Inferior parietal cortex (tissue), 1 donor: Measurements from ENCODE around the gene PALLD.

ENCODE experiments used
- DNase-seq: peaks from one replicate; pipeline ENCODE4 v3.0.0-alpha.2; 2016; ENCODE audit errors: extremely low spot score

PALLD gene

DNA sequence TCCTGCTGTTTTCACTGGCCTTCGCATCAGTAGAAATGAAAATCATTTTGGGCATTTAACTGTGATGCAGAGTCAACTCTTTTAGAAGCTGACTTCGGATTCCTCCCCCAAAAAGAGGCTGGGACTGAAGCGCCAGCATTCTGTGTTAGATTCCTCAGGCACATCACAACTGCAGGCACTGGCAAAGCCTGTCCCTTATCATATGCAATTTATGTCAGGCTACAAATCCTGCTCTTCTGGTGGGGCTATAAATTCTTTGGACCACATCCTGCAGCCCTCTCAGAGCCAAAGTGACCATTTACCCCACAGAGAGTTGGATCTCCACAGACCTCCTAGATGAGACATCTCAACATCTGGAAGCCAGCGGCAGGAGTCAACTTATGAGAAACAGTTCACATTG, 374.8 kb downstream of the PALLD start:
- DNase-seq = no peak

DNA sequence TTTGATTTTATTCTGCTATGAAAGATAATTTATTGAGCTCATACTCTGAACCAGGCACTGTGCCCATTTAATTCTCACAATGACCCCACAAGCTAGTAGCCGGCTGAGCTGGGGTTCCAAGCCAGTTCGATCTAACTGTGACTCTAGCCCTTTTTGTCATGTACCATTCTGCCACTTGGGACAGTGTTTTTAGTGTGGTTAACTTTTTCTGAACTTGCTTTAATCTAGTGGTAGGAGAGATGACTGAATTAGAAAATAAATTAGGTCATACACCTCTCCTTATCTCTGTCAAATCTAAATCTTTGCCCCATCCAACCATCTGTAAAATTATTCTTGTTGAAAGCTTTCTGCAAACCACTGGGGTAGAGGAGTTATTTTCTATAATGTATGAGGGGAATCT, 377.2 kb downstream of the PALLD start:
- DNase-seq = no peak

DNA sequence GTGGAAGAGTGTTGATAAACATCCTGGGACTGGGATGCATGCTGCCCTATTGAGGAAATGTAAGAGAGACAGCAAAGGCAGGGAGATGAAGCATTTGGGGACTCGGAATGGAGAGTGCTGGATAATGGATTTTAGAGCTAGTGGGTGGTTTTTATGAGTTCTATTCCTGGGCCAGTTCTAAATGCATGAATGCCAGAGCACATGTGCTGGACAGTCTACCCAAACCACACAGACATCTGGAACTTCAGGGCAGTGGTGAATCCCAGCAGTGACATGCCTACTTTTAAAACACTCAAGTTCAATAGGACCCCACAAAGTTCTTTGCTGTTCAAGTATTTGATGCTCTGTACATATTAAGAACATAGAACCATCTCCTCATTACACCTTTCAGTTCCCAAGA, 379.3 kb downstream of the PALLD start:
- DNase-seq = no peak

DNA sequence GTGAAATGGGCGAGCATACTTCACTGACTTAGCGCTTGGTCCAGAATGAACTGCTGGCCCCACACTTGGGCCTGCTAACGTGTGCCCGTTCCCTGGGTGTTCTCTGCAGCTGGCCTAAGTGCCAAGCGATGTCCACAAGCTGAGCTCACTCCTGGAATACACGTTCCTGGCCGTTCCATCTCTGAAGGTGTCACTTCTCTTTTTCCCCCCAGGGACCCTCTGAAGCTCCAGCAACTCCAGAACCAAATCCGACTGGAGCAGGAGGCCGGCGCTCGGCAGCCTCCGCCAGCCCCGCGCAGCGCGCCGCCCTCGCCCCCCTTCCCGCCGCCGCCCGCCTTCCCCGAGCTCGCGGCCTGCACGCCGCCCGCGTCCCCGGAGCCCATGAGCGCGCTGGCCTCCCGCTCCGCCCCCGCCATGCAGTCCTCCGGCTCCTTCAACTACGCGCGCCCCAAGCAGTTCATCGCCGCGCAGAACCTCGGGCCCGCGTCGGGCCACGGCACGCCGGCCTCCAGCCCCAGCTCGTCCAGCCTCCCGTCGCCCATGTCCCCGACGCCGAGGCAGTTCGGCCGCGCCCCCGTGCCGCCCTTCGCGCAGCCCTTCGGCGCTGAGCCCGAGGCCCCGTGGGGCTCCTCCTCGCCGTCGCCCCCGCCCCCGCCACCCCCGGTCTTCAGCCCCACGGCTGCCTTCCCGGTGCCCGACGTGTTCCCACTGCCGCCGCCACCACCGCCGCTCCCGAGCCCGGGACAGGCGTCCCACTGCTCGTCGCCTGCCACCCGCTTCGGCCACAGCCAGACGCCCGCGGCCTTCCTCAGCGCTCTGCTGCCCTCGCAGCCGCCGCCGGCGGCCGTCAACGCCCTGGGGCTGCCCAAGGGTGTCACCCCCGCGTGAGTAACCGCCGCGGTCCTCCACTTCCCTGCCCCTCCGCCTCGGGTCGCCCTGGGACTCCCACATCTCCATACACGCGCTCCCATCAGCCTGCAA, 380.9 kb downstream of the PALLD start:
- DNase-seq = no peak

DNA sequence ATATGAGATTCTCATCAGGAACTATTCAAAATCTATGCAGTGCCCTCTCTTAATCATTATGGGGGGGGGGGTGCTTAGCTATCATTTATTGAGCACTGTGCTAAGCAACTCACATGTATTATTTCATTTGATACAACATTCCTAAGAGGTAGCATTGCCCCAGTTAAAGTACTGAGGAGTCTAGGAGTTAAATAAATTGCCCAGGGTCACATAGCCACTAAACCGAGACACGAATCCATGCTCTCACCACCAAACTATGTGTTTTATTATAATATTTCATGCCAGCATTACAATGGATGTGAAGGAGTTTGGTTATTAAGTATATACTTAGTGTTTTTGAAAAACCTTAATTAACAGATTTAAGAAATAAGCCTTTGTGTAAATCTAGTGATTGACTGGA, 381.8 kb downstream of the PALLD start:
- DNase-seq = no peak

DNA sequence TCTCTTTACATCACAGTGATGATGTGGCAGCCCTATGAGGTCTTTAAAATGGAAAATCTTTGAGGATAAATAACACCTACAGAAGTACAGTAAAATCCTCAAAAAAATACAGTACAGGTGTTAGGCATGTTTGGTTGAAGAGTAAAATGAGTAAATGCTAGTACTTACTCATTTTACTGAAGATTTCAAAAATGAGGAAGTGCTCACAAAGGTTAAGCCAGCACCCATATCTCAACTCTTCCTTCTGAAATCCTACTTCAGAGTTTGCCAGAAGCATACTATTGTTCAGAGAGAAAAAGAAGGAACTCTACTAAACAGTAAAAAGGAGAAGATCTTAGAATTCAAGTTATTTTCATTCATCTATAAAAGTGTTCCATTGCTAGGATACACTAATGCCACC, 382.3 kb downstream of the PALLD start:
- no peak for DNase-seq

DNA sequence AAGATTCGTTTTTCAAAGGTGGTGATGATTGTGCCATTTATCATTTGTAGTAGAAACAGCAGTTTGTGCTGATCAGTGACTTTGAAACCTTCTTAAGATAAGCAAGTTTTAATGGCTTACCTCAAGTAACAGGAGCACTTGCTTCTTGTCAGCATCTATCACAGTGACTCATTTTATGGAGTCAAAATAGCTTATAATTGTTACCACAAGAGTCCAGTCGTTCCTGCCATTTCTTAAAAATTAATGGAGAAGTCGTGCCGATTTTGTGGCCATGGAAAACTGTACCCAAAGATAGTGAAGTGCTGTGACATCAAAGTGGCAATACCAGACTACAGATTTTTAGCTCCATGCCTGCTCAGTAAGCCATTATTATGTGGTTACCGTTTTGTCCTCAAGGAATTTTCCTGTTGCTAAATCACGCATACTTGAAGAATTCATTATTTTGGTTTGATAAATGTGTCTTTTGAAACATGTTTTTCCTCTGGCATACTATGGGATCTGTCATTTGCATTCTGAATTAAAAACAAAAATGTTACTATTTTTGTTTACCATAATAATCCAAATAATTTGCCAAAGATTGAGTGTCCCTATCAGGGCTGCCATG, 383.3 kb downstream of the PALLD start:
- no peak for DNase-seq

DNA sequence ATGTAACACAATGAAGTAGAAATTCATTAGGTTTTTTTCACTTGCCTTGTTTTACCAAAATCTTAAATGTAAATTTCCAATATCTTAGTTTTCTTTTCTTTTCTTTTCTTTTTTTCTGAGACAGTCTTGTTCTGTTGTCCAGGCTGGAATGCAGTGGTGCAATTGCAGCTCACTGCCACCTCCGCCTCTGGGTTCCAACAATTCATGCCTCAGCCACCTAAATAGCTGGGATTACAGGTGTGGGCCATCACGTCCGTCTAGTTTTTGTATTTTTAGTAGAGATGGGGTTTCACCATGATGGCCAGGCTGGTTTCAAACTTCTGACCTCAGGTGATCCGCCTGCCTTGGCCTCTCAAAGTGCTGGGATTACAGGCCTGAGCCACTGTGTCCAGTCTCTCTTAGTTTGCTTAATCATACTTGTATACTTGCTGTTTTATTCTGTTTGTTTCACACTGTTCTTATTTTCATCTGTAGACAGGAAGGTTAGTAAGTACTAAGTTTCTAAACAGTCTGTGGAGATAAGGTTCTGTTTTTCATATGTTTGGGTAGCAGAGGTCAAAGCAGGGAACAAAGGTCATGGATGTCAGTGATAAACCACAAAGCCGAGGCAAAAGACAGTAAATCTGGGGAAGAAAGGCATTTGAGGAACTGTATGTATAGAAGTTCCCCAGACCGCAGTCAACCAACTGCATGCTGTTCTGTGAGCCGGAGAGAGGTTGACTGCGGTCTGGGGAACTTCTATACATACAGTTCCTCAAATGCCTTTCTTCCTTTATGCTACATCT, 384.2 kb downstream of the PALLD start:
- DNase-seq = no peak

DNA sequence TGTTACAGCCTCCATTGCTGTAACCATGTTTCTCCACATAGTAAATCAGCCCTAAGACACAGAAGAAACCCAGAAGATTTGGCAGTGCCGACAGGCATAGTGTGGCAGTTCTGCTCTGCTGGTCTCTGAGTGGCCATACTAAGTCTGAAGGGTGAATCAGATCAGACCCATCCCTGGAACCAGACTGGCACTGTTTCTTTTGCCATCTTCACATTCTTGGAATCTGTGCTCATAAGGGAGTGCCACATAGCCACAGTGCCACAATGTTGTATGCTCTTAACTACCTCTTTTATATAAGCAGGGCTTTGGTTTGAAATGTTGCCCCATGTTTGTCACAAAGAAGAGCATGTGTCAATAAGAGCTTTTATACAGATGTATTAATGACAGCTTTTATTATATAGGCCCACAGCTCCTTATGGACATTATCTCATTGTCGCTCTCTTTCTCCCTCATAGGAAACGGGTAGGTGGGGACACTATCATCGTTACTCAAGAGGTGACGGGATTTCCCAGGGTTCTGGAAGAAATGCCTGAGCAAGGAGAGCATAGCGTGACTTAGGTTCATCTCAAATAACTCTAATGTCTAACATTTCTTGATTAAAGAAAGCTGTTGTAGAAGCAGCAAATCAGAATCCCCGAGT, 385.0 kb downstream of the PALLD start:
- DNase-seq = no peak

DNA sequence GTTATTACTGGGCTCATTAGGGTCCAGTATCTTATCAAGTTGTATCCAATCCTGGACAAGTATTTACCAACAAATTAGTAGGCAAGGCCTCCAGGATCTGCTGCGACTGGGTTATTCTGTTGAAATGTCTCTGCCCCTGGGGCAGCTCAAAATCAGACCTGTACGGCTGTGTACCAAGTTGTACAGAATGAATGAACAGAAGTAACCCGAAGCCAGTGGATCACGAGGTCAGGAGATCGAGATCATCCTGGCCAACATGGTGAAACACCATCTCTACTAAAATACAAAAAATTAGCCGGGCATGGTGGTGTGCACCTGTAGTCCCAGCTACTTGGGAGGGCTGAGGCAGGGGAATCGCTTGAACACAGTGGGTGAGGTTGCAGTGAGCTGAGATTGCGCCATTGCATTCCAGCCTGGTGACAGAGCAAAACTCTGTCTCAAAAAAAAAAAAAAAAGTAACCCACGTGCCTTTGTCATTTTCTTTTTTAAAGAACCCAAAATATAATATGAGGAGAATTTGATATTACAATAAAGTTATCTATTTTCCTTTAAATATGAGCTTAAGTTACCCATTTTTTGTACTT, 385.9 kb downstream of the PALLD start:
- no peak for DNase-seq

DNA sequence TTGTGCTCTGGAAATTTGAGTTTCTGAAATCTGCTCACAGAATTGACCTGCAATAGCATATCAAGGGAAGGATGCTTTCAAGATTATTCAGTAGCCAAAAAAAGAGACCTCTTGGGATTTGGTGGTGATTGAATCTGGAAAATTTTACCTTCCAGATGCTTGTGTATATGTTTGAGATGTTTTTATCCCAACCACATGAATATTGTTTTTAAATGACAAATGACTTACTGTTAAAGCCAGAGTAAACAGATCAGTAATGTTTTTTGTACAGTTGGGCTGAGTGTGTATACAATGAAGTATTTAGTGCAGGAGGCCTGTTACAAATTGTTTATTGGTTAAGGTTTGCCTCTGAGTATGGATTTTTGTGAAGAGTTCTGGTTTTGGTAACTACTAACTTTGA, 386.7 kb downstream of the PALLD start:
- DNase-seq = no peak

DNA sequence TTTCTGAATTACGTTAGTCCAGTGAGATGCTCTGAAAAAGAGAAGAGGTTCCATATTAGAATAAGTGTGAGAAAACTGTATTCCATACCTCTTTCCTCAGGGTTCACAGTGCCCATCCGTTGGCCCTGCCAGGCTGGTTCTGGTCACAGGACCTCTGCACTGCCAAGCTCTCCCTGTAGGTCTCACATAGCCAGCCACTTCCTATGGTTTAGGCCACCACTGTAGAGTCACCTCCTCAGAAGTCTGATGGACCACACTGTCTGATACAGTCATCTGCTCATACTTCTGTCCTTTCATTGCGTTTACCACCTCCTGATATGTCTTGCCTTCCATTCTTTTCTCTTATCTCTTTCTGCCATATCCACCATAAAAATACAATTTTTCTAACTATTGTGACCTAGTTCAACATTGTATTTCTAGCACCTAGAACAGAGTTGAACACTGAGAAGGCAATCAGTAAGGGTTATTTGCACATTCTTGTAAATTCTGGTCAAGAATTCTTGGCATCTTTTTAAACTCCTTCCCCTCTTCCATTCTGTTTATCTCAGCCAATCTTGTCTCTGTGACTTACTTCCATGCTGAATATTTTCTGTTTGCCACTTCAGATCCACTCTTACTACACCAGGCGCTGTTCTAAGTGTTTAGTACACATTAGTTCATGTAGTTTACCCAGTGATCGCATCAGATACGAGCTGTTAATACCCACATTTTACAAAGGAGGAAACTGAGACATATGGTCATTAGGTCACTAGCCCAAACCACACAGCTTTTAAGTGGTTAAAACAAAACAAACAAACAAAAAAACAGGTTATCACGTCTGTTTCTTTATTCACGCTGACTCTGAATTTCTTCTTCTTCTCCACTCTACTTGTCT, 387.6 kb downstream of the PALLD start:
- no peak for DNase-seq

DNA sequence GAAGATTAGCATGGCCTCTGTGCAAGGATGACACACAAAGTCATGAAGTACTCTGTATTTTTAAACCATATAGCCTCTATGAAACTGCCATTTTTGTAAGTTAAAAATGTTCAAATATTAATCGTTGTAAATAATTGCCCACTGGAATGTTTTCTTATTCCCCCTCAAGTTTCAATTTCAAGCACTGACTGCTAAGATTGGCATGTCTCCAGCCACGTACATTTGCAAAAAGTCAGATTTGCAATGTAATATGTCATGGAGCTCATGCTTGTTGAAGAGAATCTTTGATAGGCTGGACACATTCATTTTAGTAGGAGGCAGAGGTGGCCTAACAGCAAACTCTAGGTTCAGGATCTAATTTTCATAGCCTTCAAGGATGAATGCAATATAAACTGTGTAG, 388.5 kb downstream of the PALLD start:
- DNase-seq = no peak

DNA sequence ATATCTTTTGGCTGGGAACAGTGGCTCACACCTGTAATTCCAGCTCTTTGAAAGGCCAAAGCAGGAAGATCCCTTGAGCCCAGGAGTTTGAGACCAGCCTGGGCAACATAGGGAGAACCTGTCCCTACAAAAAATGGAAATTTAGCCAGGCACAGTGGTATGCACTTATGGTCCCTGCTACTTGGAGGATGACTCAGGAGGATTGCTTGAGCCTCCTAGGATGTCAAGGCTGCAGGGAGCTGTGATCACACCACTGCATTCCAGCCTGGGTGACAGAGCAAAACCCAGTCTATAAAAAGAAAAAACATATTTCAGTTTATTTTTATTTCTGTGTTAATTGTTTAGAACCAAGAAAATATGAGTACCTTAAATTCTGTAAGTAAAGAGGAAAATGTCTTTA, 389.5 kb downstream of the PALLD start:
- DNase-seq = no peak

DNA sequence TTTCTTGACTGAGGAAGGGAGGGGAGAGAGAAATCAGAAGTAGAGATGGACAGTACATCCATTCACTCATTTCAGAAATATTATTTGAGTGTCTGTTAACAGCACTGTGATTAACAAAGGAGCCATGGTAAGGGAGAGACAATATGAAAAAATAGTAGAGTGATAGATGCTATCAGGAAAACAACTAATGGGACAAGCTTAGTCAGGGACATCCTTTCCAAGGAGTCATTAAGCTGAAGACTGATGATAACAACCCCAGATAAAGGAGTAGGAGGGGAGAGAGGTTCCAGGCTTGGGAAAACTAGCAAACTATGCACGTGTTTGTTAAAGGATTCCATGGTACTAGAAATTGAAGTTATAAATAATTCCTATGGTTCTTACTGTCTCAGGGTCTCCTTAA, 391.0 kb downstream of the PALLD start:
- DNase-seq = no peak

DNA sequence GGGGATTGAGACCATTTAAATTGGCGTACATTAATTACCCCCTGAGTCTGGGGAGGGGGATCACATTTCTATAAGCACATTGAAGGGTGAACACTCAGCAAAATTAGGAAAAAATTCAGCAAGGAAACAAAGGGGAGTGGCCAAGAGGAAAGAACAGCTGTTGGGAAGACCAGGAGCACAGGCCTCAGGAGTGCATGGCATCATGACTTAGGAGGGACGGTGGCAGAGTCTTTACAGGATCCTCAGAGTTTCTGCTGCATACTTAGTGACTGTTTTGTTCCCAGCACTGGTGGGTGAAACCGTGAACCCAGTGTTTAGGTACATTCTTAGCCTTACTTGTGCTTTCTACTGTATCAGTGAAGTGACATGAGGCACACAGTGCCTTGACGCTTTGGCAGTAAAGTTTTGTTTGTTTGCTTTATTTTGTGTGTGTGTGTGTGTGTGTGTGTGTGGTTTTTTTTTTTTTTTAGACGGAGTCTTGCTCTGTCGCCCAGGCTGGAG, 391.9 kb downstream of the PALLD start:
- DNase-seq = no peak

DNA sequence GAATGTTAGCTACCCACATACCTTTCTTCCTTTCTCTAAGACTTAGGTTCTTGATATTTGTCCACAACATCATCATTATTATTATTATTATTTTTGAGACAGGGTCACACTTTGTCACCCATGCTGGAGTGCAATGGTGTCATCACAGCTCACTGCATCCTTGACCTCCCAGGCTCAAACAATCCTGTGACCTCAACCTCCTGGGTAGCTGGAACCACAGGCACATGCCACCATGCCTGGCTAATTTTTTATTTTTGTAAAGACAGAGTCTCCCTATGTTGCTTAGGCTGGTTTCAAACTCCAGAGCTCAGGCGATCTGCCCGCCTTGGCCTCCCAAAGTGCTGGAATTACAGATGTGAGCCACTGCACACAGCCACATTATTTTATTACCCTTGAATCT, 394.2 kb downstream of the PALLD start:
- DNase-seq = no peak

DNA sequence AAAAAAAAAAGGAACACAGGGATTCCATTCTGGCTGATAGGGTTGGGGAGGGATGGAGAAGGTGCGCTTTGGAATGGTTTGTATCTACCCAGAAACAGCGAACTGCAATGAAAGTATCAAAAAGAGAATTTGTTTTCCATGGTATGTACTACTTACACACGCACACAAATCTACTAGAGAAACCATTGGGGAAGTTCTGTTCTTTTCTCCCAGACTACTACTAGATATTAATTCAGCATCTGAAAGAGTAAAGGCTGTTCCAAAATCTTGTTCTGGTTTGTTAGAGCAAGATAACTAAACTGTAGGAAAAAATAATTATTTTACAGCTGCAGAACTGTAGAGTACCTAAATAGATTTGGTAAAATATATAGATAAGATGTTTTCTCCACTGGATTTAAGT, 394.8 kb downstream of the PALLD start:
- no peak for DNase-seq

DNA sequence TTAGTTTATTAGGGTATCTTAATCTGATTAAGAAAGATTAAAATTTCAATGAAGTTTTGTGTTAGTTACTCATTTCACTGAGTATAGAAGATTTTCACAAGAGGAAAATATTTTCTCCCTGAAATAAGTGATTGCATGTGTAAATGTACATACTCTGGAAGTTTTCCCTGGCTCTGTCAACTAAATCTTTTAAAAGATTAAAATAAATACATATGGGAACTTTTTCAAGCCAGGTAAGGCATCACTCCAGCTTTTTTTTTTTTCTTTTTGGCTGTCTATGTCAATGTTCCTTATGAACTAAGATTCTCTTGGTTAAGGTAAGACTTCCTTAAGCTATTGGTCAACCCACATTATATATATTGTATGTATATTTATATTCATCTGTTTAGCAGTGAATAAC, 395.6 kb downstream of the PALLD start:
- no peak for DNase-seq

DNA sequence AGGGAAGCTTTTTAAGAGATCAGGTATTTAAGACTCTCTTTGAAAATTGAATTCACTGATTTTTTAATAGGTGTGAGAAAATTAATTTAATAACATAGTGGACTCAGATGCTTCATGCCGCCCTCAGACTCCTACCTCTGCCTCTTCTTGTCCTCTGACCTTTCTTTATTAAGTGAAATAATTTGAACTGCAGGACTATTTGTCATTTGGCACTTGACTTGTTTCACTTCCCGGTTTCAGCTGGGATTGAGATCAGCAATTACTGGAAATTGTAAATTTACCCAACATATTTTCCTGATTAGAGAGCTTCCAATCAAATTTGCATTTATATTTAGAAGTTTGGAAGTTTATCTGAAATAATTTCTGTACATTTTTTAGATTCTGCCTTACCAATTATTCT, 396.4 kb downstream of the PALLD start:
- no peak for DNase-seq

DNA sequence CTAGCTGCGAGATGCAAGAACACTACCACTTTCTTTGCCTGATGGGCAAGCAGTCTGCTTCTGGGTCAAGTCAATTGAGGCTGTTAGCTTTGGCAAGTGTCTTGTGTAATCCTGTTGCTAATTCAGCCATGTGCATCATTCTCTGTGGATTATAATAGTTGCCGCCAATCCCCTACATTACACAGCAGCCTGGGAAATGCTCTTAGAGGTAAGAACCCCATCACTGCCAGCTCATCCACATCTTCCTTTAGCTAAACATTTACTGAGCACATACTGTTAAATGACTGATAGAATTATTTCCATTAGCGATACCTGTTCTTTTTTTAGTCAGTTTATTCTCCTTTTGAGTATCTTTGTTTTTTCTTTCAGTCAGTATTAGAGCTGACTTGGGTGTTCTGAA, 397.0 kb downstream of the PALLD start:
- DNase-seq = no peak
